Measurements from ENCODE around the gene QPCTL. TPM values are rescaled to one million over a fixed set of nuclear protein-coding genes. Genes with fewer than 3 reads are reported as not detected.
A peak's percentile ranks its signal among the peaks of the same experiment; 100 is the strongest.

Gene QPCTL
- total RNA-seq, 1 experiment from 2014 or later: 10.6 TPM

DNA sequence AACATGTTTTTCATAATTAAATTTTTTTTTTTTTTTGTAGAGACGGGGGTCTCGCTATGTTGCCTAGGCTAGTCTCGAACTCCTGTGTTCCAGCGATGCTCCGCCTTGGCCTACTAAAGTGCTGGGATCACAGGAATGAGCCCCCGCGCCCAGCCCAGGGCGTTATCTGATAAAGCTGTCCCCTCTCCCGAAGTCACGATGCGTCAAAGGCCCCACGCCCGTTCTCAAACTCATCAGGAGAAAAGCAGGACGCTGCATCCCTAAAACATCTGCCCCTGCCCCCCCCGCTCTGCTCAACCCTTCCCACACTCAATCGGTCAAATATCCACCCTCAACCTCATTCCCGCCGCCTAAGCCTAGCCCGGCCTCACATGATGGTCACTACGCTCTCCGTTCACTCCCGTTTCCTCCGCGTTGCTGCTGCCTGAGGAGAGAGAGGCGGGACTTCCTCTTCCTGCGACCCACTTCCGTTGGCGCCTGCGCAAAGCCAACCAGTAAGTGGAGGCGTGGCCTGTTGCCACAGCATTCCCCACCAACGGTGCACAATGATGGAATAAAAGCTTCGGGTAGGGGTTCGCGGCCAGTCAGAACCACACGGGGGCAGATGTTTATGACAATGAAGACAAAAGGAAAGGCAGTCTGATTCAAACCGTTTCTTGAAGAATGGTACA is 815 bp upstream of the QPCTL start, which contains the start of gene SNRPD2:
Gene SNRPD2 (minus strand): TSS at position 438 of the 671 bp plus-strand sequence. CDS start 65 bp downstream, at position 373.
- Histone ChIP-seq H3K27ac (peak within 1 kb of the TSS; percentile 67), H3K36me3 (peaks cover 11% of the 10 kb centered on the region; the same call in 1 of the 2 replicates), H3K4me3 (peak within 1 kb of the TSS; percentile 77), H3K4me1 (no peaks in the 10 kb centered on the region), H3K9me3 (replicated peaks) (no peaks in the 10 kb centered on the region), H3K27me3 (no peaks in the 10 kb centered on the region)
- DNase-seq: peak; percentile 96 to 97

DNA sequence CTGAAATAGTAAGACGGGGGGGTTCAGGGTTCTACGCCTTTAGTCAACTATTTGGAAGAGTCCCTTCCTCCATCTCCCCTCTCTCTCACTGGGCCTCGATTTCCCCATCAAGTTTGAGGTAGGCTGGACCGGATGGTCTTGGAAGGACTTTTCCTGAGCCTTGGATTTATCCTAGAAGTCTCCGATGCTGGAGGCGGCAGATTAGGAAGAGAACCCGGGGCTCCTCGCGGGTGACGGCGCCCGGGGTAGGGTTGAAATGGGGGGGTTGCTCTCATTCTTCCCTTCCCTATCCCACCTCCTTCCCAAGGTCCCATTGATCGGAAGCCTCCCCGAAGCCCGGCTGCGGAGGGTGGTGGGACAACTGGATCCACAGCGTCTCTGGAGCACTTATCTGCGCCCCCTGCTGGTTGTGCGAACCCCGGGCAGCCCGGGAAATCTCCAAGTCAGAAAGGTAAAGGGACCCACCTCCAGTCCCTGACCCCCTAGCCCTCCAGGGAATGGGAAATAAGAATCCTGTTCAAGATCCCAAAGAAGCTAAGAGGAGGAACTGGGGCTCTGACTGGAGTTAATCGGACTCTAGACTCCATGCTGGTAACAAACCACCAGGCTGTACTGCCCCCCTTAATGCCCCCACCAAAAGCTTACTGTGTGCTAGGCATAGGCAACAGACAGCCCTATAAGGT is 781 bp downstream of the QPCTL start:
- H3K27ac ChIP-seq: peak overlapping the region; percentile 49; the same call in 1 of the 2 replicates
- H3K27me3 ChIP-seq: no peaks in the 10 kb centered on the region
- H3K9me3 ChIP-seq (replicated peaks): no peaks in the 10 kb centered on the region
- H3K4me3 ChIP-seq: peak overlapping the region; percentile 77
- peak; percentile 84 to 89 for DNase-seq
- H3K4me1 ChIP-seq: no peaks in the 10 kb centered on the region
- peaks cover 1% of the 10 kb centered on the region; the same call in 1 of the 2 replicates for H3K36me3 ChIP-seq

DNA sequence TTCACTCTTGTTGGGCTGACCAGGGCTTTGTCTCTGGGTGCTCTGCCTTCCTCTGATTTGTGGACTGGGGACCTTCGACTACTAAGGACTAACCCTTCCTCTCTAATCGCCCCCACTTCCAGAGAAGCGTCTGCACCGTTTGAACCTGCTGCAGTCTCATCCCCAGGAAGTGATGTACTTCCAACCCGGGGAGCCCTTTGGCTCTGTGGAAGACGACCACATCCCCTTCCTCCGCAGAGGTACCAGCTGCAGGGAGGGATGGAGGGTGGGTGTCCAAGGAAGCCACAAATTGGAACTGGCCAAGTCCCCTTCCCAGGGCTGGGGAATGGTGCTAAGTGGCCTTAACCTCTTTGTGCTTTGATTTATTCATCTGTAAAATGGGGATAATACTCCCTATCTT is 9.2 kb downstream of the QPCTL start:
- no peaks in the 10 kb centered on the region for H3K9me3 ChIP-seq (replicated peaks)
- H3K36me3 ChIP-seq: peaks cover 8% of the 10 kb centered on the region
- no peaks in the 10 kb centered on the region for H3K27me3 ChIP-seq
- H3K4me1 ChIP-seq: no peaks in the 10 kb centered on the region
- H3K27ac ChIP-seq: no peak overlapping the region
- no peak for DNase-seq
- no peak overlapping the region for H3K4me3 ChIP-seq

DNA sequence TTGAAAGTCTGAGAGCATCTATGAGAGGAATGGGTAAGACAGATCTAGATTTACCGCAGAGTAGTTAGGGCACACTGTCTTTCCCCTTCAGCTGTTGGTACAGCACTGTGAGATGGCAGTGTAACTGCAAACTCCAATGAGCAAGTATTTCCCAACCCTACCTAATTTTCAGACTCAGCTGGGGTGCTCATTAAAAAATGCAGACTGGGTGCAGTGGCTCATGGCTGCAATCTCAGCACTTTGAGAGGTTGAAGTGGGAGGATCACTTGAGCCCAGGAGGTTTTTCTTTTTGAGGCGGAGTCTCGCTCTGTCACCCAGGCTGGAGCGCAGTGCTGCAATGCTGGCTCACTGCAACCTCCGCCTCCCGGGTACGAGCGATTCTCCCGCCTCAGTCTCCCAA is 12.6 kb downstream of the QPCTL start:
- DNase-seq: no peak
- Histone ChIP-seq H3K27me3 (no peaks in the 10 kb centered on the region), H3K4me1 (no peaks in the 10 kb centered on the region), H3K4me3 (no peak overlapping the region), H3K27ac (no peak overlapping the region), H3K36me3 (peaks cover 13% of the 10 kb centered on the region), H3K9me3 (replicated peaks) (no peaks in the 10 kb centered on the region)

DNA sequence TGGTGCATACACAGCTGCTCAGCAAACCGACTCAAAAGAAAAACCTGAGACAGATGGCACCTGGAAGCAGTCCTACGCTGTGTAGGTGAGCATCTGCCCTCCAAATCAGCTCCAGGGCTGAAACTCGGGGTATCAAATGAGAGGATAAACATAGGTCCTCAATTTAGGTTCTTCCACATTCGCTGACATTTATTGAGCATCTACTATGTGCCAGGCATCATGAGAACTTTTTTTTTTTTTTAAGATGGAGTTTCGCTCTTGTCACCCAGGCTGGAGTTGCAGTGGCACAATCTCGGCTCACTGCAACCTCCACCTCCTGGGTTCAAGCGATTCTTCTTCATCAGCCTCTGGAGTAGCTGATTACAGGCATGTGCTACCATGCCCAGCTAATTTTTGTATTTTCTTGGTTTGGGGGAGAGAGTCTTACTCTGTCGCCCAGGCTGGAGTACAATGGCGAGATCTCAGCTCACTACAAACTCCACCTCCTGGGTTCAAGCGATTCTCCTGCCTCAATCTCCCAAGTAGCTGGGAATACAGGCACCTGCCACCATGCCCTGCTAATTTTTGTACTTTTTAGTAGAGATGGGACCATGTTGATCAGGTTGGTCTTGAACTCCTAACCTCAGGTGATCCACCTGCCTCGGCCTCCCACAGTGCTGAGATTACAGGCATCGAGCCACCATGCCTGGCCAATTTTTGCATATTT is 13.4 kb downstream of the QPCTL start:
- no peak for DNase-seq
- peaks cover 13% of the 10 kb centered on the region for H3K36me3 ChIP-seq
- no peak overlapping the region for H3K4me3 ChIP-seq
- no peaks in the 10 kb centered on the region for H3K4me1 ChIP-seq
- H3K27ac ChIP-seq: no peak overlapping the region
- H3K9me3 ChIP-seq (replicated peaks): no peaks in the 10 kb centered on the region
- H3K27me3 ChIP-seq: no peaks in the 10 kb centered on the region

DNA sequence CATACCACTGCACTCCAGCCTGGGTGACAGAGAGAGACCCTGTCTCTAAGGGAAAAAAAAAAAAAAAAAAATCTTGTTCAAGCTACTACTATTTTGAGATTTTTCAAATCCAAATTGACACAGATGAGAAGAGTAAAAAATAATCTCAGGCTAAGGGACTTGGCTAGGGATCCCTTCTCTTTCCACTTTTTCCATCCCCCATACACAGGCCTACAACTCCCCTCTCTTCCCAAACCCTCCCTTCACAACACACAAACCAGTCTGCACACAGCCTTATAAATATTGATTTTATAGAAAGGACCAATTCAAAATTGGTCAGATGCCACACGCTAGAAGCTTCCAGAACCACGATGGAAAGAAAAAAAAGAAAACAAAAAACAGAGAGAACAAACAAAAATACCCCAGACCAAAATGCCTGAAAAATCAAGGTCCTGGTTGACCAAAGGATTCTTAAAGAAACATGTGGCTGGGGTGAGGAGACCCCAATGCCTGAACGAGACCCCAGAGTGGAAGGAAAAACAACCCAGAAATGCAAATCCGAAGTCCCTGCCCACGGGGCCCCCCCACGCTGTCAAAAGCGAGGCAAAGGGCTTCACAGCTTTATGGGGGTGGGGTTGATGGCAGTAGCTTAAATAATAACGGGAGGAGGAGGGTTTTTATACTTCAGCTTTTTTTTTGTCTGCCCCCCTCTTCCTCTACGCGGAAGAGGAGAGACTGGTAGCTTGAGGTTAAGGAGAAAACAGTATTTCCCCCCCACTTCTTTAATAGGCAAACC is 18.1 kb downstream of the QPCTL start:
- H3K4me1 ChIP-seq: no peaks in the 10 kb centered on the region
- no peaks in the 10 kb centered on the region for H3K9me3 ChIP-seq (replicated peaks)
- H3K27ac ChIP-seq: no peak overlapping the region
- DNase-seq: no peak
- no peaks in the 10 kb centered on the region for H3K27me3 ChIP-seq
- no peak overlapping the region for H3K4me3 ChIP-seq
- peaks cover 8% of the 10 kb centered on the region; the same call in 1 of the 2 replicates for H3K36me3 ChIP-seq

DNA sequence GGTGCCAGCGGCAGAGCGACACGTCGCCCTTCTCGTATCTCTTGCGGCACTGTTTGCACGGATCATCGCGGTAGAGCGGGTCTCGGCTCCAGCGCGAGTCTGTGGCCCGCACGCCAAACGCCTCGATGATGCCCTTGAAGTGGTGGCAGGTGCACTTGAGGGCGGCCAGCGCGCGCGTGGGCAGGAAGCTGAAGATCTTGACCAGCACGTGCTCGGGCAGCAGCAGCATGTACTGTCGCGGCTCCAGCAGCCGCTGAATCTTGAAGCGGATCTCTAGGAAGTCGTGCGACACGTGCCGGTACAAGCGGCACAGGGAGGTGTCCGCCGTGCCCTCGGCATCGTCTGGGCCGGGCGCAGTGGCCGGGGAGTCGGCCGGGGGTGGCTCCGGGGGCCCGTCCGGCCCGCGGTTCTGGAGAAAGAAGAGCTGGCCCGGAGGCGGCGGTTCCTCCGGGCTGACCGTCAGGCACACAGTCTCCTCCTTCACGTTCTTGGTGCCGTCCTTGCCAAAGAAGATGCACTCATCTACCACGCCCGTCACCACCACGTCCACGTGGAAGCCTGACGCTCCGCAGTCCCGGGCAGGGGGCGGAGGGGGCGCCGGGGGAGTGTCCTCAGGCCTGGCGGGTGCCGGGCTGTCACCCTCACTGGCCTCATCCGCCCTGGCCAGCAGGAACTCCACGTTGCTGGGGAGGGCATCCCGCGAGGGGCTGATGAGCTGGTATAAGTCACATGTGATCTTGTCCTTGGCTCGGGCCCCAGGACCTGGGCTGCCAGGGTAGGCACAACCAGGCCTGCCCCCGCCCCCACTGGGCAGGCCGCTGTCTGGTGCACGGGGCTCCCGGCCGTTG is 19.6 kb downstream of the QPCTL start:
- DNase-seq: no peak
- no peak overlapping the region for H3K4me3 ChIP-seq
- H3K27ac ChIP-seq: no peak overlapping the region
- no peaks in the 10 kb centered on the region for H3K27me3 ChIP-seq
- no peaks in the 10 kb centered on the region for H3K9me3 ChIP-seq (replicated peaks)
- H3K36me3 ChIP-seq: peaks cover 8% of the 10 kb centered on the region; the same call in 1 of the 2 replicates
- H3K4me1 ChIP-seq: peaks cover 4% of the 10 kb centered on the region

DNA sequence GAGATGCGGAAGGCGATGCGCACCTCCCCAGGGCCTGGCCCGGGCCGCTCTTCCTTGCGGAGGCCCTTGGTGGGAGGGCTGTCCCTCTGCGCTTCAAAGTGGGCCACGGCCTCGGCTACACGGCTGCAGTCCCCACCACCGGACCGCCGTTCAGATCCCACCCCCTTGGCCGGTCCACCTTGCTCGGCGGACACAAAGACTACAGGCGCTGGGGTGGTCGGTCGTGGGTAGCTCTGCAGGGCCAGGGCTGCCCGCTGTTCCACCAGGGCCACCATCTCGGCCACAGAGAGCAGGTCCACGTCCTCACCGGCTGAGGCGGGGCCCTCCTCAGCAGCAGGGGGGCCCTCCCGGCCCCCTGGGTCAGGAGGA is 20.2 kb downstream of the QPCTL start:
- no peaks in the 10 kb centered on the region for H3K27me3 ChIP-seq
- DNase-seq: no peak
- H3K36me3 ChIP-seq: peaks cover 8% of the 10 kb centered on the region; the same call in 1 of the 2 replicates
- no peak overlapping the region for H3K27ac ChIP-seq
- no peaks in the 10 kb centered on the region for H3K9me3 ChIP-seq (replicated peaks)
- peaks cover 4% of the 10 kb centered on the region for H3K4me1 ChIP-seq
- no peak overlapping the region for H3K4me3 ChIP-seq

DNA sequence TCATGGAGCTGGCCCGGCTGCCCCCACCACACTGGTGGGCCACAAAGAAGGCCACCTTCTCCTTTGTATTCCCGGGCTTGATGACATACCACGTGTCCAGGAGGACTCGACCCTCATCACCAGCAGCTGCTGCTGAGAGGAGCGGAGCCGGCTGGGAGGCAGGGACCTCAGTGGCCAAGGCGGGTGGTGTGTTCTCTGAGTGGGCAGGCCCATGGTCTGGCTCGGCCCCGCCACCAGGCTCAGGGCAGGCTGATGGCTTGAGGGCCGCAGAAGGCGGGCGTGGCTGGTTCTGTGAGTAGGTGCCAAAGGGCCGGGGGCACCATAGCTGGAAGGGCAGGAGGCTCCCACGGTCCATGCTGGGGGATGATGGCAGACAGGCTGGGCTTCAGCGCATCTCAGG is 20.7 kb downstream of the QPCTL start:
- no peak for DNase-seq
- Histone ChIP-seq H3K9me3 (replicated peaks) (no peaks in the 10 kb centered on the region), H3K4me3 (no peak overlapping the region), H3K27ac (no peak overlapping the region), H3K4me1 (peaks cover 4% of the 10 kb centered on the region), H3K27me3 (no peaks in the 10 kb centered on the region), H3K36me3 (peaks cover 8% of the 10 kb centered on the region; the same call in 1 of the 2 replicates)

DNA sequence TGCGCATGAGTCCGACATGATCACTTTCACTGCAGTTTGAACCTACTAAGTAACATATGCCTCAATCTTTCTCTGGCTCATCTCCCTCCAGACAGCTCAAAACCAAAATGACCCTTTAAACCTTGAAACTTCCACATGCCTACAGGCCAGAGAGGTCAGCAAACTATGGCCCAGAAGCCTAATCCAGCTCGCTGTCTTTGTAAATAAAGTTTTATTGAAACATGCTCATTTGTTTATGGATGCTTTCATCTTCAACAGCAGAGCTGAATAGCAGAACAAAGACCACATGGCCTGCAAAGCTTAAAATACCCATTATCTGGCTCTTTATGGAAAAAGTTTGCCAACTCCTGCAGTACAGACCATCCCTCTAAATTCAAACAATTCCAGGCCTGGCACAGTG is 22.7 kb downstream of the QPCTL start:
- Histone ChIP-seq H3K27me3 (no peaks in the 10 kb centered on the region), H3K4me3 (no peak overlapping the region), H3K27ac (no peak overlapping the region)

DNA sequence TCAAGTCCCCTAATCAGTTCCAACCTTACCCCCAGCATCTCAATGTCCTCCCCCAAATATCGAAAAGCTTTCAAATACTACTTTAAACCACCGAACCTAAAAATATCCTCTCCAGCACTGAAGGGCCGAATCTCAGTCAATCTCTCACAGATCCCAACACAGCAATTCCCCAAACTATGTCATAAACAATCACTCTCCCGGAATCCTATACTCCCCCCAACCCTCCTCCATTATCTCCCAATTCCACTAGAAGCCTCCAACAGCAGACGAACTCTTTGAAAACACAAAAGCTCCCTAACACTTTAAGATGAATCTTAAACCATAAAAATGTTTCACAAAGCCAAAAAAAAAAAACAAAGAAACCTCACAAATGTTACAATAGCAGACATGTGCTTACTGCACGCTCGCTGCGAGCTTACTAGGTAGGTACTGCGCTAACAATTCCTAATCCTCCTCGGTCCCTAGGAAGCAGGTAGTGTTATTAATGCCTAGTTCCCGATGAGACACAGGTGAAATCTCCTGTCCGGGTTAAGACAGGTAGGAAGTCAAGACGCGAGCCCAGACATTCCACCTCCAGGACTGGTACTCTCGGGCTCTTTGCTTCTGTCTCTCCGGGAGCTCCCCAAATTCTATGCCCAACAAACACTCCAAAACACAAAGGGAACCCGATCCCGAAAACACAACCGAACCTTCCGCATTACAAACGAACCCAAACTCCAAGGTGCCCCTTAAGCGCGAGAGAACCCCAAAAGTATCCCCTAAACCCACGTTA is 24.1 kb downstream of the QPCTL start:
- Histone ChIP-seq H3K27me3 (no peaks in the 10 kb centered on the region), H3K9me3 (replicated peaks) (no peaks in the 10 kb centered on the region), H3K27ac (peak overlapping the region; percentile 39; the same call in 1 of the 2 replicates), H3K36me3 (peaks cover 3% of the 10 kb centered on the region; the same call in 1 of the 2 replicates), H3K4me1 (peaks cover 4% of the 10 kb centered on the region), H3K4me3 (peak overlapping the region; percentile 65)
- no peak for DNase-seq

More for the DNA sequence above, 22.7 kb downstream of the QPCTL start:
- no peaks in the 10 kb centered on the region for H3K9me3 ChIP-seq (replicated peaks)
- peaks cover 3% of the 10 kb centered on the region; the same call in 1 of the 2 replicates for H3K36me3 ChIP-seq
- DNase-seq: no peak
- peaks cover 4% of the 10 kb centered on the region for H3K4me1 ChIP-seq

DNA sequence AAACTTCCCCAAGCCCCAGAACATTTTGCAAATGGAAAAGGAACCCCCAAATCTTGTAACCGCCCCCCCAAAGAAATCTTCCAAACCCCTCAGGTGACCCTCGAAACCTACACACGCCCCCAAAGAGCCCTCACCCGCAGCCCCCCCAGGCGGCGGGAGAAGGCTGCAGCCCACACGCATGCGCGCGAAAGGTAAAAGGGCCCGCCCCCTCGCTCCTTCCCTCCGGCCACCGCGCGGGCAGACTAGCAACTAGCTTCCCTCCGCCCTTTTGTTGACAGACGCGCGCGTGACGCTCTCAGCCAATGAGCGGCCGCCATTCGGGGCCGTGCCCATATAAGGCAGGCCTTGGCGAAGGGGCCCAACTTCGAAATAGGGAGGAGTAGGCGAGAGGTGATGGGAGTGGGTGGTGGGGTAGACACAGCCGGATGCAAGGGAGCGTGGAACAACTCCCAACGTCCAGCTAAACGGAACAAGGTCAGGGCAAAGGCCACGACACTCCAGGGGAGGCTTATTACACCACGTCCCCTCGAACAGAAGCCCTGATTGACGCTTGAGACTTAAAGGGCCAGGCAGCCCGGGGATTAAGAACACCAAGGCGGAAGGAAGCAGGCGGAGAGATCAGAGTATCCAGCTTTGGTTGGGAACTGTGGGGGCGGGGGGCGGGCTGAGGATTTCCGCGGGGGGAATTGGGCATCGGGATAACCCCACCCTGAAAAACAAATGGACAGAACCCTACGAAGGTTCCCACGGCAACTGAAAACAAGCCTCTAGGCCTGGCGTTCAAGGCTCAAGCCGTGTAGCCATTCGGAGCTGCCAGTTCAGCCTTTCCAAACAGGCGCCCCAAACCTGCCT is 24.9 kb downstream of the QPCTL start:
- H3K4me3 ChIP-seq: peak overlapping the region; percentile 65
- no peaks in the 10 kb centered on the region for H3K9me3 ChIP-seq (replicated peaks)
- no peaks in the 10 kb centered on the region; the same call in 1 of the 2 replicates for H3K36me3 ChIP-seq
- H3K27ac ChIP-seq: peak overlapping the region; percentile 39; the same call in 1 of the 2 replicates
- peak; percentile 98 to 99 for DNase-seq
- peaks cover 4% of the 10 kb centered on the region for H3K4me1 ChIP-seq
- H3K27me3 ChIP-seq: no peaks in the 10 kb centered on the region
